HEK293T (cell line): ENCODE data around the gene SERPINA12.

Experiments
- ARNT ChIP-seq: fragments of 450-650 bp; IDR thresholded peaks from 2 replicates; pipeline ENCODE4 v1.6.1; 2017; ENCODE audit warnings: mild to moderate bottlenecking
- BHLHE40 ChIP-seq: fragments of 450-650 bp; IDR thresholded peaks from 2 replicates; pipeline ENCODE4 v1.6.1; 2016; ENCODE audit warnings: mild to moderate bottlenecking, moderate library complexity, borderline replicate concordance
- ELF4 ChIP-seq: fragments of 450-650 bp; IDR thresholded peaks from 2 replicates; pipeline ENCODE4 v1.6.1; 2017; ENCODE audit warnings: antibody characterized with exemption
- FOXK2 ChIP-seq: fragments of 450-650 bp; IDR thresholded peaks from 2 replicates; pipeline ENCODE4 v1.6.1; 2016; ENCODE audit warnings: mild to moderate bottlenecking
- FOXM1 ChIP-seq: fragments of 450-650 bp; IDR thresholded peaks from 2 replicates; pipeline ENCODE4 v1.6.1; 2017; ENCODE audit warnings: mild to moderate bottlenecking, borderline replicate concordance
- HDGF ChIP-seq: fragments of 450-650 bp; IDR thresholded peaks from 2 replicates; pipeline ENCODE4 v1.6.1; 2017; ENCODE audit warnings: antibody characterized with exemption, borderline replicate concordance
- L3MBTL2 ChIP-seq: fragments of 450-650 bp; conservative IDR thresholded peaks from 2 replicates; pipeline ENCODE4 v1.6.1; 2016; ENCODE audit warnings: mild to moderate bottlenecking
- LEF1 ChIP-seq: fragments of 450-650 bp; IDR thresholded peaks from 2 replicates; pipeline ENCODE4 v1.6.1; 2017; ENCODE audit warnings: mild to moderate bottlenecking, borderline replicate concordance
- NFRKB ChIP-seq: fragments of 450-650 bp; IDR thresholded peaks from 2 replicates; pipeline ENCODE4 v1.6.1; 2016; ENCODE audit warnings: mild to moderate bottlenecking, moderate library complexity
- PKNOX1 ChIP-seq: fragments of 450-650 bp; IDR thresholded peaks from 2 replicates; pipeline ENCODE4 v1.6.1; 2016
- SP1 ChIP-seq: fragments of 450-650 bp; IDR thresholded peaks from 2 replicates; pipeline ENCODE4 v1.6.1; 2017
- SUZ12 ChIP-seq: fragments of 450-650 bp; IDR thresholded peaks from 2 replicates; pipeline ENCODE4 v1.6.1; 2016; ENCODE audit warnings: mild to moderate bottlenecking
- TARDBP ChIP-seq: fragments of 450-650 bp; IDR thresholded peaks from 2 replicates; pipeline ENCODE4 v1.6.1; 2016
- ZNF384 ChIP-seq: fragments of 450-650 bp; IDR thresholded peaks from 2 replicates; pipeline ENCODE4 v1.6.1; 2016

GRCh38 chr14:94544726-94545125 lies 35.5 kb upstream of the SERPINA12 start:
- no peak for TF ChIP-seq SP1
- no peak for TF ChIP-seq ARNT
- no peak for TF ChIP-seq ELF4
- TF ChIP-seq ZNF384 = no peak
- no peak for TF ChIP-seq TARDBP
- TF ChIP-seq BHLHE40 = no peak
- TF ChIP-seq FOXM1 = no peak
- no peak for TF ChIP-seq SUZ12
- TF ChIP-seq L3MBTL2 = no peak
- TF ChIP-seq HDGF = no peak
- TF ChIP-seq NFRKB = no peak
- TF ChIP-seq PKNOX1 = no peak
- TF ChIP-seq FOXK2 = no peak
- no peak for TF ChIP-seq LEF1
